Inflammatory macrophage treated with lipopolysaccharide for 4 hours (primary cell): ENCODE data around the gene CXCR4.

Experiments
- DNase-seq: peaks from one replicate; pipeline ENCODE4 v3.0.0-alpha.2; 2020

CXCR4 gene

GRCh38 chr2:136131484-136131960 is 13.6 kb upstream of the CXCR4 start:
- no peak for DNase-seq

GRCh38 chr2:136130511-136130910 is 12.6 kb upstream of the CXCR4 start:
- DNase-seq = no peak

DNA sequence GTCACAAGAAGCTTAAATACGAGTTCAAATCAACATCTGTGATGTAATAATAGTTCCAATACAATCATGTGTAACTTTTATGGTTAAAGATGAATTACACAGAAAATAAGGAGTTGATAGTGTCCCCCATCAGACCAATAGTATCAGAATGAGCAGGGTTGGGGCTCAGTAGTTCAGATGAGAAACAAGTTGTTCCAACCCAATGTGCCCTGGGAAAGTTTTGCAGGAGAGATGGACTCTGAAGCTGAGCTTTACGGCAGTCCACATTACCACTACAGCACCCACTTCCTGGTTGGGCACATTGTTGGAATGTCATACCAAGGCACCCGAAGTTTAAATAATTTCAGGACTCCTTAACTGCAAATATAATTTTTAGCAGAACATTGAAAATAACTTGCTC is 12.1 kb upstream of the CXCR4 start:
- no peak for DNase-seq

DNA sequence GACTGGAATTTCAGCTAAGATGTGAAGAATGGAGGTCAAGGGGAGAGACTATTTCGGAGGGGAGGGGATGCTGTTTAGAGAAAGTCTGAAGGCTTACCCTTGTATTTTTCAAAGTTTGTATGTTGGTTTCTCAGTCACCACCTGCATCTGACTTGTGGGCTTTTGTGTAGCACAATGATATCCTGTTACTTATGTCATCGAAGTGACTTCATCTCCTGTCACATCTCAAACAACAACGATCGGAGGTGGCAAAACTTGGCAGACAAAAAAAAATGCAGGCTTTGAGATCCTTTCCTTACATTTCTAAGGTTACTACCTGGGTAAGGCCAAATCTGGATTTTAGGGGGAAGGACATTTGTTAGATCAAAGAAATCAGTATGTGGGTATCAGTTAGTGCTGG is 11.7 kb upstream of the CXCR4 start:
- DNase-seq = no peak

DNA sequence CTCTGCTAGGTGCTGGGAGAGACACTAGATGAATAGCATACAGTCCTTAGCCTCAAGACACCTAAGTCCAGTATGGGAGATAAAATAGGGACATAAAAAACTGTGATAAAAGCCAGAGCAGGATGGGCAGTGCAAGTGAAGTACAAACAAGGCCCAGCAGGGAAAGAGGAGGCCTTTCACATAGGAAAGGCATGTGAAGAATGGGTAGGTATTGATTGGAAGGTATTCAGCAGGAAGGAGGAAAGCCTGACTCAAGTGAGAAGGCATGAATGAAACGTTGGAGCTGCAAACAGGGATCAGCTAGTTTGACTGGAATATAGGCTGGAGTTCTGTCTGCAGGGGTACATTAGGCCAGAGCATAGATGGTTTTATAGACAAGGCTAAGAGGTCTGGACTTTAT is 11.0 kb upstream of the CXCR4 start:
- no peak for DNase-seq

DNA sequence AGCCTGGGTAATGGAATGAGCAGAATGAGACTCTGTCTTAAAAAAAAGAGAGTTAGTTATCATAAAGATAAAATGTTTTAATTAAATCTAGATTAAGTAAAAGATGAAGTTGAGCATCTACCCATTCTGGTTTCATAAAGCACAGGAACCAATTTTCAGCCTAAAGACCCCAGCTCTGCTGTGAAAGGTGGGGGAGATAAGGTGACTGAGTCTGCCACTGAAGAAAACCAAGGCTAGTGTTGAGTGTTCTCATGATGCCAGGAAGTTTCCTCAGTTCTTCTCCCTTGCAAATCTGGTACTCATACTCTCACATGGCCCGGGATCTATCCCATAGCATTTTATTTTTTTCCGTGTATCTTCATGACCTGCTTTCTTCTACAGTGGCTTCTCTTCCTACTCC is 10.4 kb upstream of the CXCR4 start:
- DNase-seq = no peak

DNA sequence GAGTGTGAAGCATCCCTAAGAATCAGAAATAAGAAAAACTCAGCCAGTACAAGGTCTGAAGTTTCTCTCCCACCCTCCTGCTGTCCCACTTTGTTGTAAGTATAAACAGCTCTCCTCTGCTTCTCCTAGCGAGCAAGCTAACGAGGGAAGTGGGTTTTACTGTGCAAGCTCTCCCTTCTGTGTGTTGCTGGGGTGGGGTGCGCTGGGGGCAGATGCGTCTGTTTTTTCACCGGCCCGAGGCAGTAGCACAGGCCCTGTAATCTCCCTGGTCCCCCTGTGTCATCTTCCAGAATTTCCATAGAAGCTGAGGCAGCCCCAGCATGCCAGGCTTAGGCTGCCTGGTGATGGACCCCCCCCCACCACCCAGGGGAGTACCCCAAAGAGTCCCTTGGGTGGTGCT is 9.4 kb upstream of the CXCR4 start:
- DNase-seq = no peak

GRCh38 chr2:136126421-136126926 is 8.5 kb upstream of the CXCR4 start:
- no peak for DNase-seq

DNA sequence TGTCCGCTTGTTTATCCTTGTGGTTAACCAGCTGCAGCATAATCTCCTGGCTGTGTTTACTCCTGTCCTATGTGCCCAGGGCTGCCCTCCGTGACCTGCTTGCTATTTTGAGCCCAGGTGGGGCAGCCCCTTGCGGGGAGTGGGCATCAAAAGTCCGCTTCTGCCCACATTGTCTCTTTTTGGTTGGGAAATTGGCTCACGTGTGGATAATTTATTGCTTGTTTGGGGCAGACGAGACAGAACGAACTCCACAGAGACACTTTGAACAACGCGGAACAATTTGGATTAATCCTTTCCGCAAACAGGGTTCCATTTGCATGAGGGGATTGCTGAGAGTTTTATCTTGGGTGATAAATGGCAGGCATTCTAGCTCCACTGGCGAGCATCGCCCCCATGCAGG is 8.1 kb upstream of the CXCR4 start:
- DNase-seq = no peak

GRCh38 chr2:136125236-136125635 is 7.3 kb upstream of the CXCR4 start:
- no peak for DNase-seq

DNA sequence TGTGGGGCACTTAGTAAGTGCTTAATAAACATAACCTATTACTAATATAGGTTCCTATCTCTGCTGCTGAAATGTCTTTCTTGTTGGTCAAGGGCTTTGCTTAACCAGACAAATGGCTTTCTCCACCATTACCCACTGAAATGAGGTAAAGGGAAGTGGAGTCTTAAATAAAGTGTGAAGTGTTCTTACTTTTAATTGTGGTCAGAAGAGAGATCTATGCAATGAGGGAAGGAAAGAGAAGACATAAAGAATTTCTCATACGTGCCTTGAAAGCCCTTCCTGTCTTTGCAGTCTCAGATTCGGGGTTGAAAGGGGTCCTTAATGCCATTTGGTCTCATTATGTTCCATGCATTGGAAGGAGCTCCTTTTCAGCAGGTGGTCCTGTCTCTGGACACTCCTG is 6.9 kb upstream of the CXCR4 start:
- no peak for DNase-seq

- peak; percentile 75 for DNase-seq
Observed at GRCh38 chr2:136122661-136123060, 4.7 kb upstream of the CXCR4 start.

GRCh38 chr2:136121204-136121910 is 3.4 kb upstream of the CXCR4 start:
- no peak for DNase-seq

DNA sequence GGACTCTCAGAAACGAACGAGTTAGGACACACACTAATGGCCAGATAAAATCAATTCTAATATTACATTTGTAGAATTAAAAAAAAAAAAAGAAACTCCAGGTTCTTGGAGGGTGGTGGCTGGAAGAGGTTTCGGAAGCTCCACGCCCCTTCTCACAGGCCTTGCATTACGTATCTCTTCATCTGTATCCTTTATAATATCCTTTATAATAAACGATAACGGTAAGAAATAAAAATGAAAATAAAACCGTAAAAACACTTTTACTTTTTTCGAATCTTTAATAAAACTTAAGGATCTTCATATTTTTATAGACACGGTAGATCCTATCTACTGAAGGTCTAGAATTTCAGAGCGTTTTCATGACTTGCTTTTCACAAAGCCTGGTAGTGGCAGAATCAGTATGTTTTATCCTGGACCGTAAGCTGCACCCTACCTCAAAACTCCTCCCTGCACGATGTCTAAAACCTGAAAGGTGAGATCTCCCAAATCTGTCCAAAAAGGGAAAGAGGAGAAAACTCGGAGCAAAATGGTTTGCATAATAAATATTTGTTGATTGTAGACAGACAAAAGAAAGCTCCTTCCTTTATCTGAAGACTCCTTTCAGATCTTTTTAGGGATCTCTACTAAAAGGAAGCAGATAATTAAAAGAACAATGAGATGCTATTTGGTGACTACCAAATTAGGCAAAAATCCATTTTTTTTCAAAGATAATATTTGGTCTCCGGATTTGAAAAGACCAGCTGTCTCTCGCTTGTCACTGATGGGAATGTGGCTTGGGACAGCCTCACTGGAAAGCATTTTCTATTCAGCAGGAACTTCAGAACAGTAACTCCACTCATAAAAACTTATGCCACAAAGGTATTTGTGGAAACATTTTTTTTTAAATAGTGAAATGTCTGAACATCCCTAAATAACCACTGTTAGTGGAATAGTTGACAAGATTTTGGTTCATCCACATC is 2.0 kb upstream of the CXCR4 start:
- DNase-seq = no peak

DNA sequence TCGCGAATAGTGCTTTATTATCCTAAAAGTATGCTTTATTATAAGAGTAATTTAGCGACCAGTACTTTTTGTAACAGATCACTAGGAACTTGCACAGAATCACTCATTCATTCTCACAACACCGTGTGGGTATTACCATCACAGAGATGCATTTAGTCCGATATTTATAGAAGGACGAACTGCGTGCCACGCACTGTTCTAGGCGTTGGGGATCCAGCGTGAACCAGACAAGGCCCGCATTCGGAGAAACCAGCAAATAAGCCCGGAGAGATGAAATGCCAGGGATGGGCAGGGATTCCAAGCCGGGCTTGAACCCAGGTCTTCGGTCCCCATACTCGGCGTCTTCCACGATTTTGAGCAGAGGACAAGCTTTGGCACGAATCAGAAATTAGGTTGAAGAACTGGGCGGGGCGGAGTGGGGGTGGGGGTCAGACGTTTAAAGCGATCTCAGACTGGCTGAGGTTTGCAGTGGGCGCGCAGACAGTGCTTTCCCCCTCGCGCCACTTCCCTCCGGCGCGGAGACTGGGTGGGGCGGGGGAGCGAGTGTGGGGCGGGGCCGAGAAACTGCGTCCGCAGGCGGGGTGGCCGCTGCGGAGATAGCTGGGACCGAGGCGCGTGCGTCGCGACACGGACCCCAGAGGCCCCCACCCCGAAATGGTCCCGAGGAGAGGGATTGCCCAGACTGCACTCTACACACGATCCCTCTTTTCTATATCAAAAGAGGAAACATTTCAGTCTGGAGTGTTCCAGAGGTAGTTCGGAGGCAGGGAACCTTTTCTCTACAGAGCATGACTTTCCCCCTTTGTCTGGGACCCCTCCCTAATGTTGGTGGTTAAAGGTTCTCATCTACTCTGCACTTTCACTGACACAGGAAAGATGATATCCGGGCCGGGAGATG is 1.1 kb upstream of the CXCR4 start:
- DNase-seq = peak; percentile 74

DNA sequence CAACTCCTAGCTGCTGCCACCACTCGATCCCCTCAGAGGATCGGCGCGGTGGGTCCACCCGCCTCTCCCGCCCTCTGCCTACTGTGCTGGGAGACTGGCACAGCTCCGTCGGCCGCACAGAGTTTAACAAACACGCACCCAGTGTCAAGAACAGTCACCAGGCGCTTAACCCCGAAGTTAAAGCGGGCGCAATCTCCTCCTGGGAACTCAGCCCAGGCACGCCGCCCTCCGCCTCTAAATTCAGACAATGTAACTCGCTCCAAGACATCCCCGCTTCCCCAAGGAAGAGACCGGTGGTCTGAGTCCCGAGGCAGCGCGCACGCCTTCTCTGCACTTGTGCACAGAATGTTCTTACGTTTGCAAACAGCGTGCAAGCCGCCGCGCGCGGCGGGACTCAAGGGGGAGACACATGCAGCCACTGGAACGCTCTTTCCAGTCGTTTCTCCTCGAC is 533 bp downstream of the CXCR4 start:
- DNase-seq = peak; percentile 61

GRCh38 chr2:136116813-136117390 is 1.0 kb downstream of the CXCR4 start:
- peak; percentile 77 for DNase-seq

- DNase-seq = peak; percentile 86
Observed at GRCh38 chr2:136116151-136116812, 1.7 kb downstream of the CXCR4 start.

DNA sequence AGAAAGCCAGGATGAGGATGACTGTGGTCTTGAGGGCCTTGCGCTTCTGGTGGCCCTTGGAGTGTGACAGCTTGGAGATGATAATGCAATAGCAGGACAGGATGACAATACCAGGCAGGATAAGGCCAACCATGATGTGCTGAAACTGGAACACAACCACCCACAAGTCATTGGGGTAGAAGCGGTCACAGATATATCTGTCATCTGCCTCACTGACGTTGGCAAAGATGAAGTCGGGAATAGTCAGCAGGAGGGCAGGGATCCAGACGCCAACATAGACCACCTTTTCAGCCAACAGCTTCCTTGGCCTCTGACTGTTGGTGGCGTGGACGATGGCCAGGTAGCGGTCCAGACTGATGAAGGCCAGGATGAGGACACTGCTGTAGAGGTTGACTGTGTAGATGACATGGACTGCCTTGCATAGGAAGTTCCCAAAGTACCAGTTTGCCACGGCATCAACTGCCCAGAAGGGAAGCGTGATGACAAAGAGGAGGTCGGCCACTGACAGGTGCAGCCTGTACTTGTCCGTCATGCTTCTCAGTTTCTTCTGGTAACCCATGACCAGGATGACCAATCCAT is 2.7 kb downstream of the CXCR4 start:
- peak; percentile 43 for DNase-seq

- DNase-seq = peak; percentile 86
Observed at GRCh38 chr2:136114382-136114781, 3.6 kb downstream of the CXCR4 start.
